Glomerular visceral epithelial cell (primary cell): ENCODE results near the gene RPS21.
"Not testable (repeated sequence)": the region's sequence is repeated elsewhere in the genome, so short reads cannot be mapped to it uniquely, and the experiment has no call there.

Experiments used
- DNase-seq: peaks from one replicate; pipeline ENCODE4 v3.0.0-alpha.2; 2016; ENCODE audit errors: extremely low spot score

Gene RPS21

GRCh38 chr20:62365814-62366369, 21.0 kb upstream of the RPS21 start:
- DNase-seq: no peak

DNA sequence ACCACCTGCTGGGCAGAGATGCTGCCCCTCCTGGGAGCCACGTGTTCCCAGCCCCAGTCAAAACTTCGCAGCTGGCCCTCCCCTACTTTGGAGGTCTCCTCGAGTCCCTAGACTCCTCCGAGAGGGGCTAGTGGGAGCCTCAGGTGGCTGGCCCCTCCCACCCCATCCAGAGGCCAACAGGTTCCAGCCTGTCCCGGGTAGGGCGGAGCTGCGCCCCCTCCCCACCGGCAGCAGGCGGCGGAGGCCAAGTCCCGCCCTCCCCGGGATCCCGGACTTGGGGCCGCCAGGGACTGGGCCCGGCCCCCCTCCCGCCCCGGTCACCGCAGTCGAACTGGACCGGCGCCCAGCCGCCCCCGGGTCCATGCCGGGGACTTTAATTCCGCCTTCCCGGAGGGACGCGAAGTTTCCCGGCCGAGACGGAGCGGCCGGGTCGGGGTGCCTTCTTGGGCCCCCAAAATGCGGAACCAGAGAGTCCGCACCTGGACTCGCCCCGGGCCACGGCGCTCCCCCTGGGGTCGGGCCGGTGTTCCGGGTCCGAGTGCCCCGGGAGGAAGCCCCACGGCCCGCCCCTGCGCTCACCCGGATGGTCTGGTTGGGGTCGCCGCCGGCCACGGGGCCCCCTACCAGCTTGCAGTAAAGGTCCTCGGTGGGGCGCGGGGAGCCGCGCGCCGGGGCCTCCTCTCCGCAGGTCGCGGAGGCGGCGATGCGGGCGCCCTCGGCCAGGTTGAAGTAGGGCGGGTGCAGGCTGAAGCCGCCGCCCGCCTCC, 20.4 kb upstream of the RPS21 start:
- no peak for DNase-seq

GRCh38 chr20:62367136-62367632, 19.7 kb upstream of the RPS21 start, which contains the start of gene LAMA5:
Gene LAMA5 (minus strand): TSS chr20:62367312. CDS start chr20:62367245, 67 bp downstream.
- DNase-seq: peak; percentile 62

DNA sequence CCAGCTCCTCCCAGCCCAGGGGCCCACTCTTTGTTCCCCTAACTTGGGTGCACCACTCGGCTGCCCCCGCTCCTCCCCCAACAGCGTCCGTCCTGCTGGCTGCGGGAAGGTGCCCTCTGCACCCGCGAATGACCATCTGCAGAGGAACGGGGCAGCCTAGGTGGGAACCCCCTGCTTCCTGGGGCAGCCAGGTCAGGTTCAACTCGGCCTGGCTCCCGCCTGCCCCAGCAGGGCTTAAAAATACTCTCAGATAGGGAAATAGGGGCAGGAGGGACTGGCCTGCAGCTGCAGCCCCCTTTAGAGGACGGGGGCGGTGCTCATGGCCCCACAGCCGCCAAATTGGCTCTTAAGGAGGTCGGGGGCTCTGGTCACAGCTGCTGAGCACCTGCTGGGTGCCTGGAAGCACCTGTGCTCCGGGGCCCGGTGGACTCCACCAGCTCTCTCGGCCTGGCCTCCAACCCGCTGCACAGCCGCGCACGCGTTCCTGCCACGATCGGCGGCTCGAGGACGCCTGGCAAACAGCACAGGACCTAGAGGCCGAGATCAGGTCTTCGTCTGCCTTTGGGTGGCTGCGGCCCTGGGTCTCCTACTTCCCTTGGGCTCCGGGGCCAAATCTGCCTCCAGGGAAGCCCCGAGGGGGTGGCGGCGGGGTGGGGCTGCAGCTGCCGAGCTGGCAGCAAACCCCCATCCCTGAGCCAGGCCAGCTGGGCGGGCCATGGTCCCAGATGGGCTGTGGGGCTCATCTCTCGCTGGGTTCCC, 19.1 kb upstream of the RPS21 start:
- DNase-seq: no peak

DNA sequence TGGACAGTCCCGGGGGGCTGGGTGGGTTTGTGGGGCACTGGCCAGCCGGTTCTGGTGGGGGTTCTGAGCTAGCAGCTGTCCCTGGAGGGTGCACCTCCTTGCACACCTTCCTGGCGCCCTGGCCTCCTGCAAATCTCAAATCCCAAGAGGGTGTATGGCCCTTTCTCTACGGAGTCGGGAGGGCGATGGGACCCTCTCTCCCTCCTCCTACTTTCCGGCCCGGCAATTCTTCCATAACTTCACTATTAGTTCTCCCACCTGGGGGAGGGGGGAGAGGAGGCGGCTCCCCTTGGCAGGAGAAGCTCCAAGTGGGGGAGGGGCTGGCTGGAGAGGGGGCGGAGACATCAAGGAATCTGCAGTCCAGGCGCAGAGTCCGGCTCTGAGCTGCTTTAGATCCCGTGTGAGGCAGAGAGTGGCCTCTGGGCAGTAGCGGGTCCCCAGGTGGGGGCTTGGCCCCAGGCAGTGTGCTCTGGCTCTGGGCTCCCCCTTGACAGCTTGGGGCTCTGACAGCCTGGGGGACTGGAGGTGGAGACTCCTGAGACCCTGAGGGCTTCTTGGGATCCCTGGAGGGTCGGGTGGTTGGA, 18.4 kb upstream of the RPS21 start:
- DNase-seq: no peak

GRCh38 chr20:62368976-62369814, 17.7 kb upstream of the RPS21 start:
- DNase-seq: peak; percentile 89

DNA sequence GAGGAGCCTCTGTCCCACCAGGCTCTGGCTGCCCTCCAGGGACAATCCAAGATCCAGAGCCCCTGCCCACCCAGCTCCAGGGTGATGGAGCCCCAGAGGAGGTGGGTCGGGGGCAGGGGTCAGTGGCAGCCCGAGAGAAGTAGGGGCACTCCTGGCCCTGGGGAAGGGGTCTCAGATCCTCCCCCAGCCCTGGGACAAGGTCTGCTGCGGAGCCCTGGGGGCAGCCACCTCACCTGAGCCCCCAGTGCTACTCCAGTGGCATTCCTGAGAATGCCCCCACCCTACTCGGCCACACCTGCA, 17.1 kb upstream of the RPS21 start:
- DNase-seq: no peak

- peak; percentile 97 for DNase-seq
These were observed 16.6 kb upstream of the RPS21 start for GRCh38 chr20:62370115-62370806.

DNA sequence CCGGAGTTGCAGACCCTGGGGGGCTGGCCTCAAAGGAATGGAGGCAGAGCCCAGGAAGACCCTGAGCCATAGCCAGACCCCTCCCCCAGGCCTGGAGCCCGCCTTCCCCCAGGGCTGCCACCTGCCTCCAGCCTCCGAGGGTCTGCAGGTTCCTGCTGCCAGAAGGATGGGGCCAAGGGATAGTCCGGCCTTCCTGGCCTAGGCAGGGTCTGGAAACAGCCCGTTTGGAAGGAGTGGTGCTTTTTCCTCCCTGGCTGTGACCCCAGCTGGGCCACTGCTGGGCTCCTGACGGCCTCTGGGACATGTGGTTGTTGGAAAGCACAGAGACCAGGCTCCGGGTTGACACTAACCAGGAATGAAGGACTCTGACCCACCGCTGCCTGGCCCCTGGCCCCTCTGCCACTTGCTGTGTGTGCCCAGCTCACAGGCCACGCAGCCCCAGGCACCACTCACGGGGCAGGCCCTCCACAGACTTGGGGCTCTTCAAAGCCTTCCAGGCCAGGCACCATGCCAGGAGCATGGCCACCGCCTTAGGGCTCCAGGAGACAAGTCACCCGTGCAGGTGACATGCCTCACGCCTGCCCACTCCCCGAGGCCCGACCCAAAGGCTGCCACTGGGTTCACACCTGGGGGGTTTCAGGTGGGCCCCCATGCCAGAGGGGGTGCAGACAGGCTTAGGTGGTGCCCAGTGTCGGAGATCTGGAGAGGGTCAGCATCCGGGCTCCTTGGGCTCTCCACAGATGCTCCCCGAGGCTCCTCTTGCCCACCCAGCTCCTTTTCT, 15.9 kb upstream of the RPS21 start:
- DNase-seq: no peak

- no peak for DNase-seq
These were observed 15.3 kb upstream of the RPS21 start for GRCh38 chr20:62371588-62372041.

DNA sequence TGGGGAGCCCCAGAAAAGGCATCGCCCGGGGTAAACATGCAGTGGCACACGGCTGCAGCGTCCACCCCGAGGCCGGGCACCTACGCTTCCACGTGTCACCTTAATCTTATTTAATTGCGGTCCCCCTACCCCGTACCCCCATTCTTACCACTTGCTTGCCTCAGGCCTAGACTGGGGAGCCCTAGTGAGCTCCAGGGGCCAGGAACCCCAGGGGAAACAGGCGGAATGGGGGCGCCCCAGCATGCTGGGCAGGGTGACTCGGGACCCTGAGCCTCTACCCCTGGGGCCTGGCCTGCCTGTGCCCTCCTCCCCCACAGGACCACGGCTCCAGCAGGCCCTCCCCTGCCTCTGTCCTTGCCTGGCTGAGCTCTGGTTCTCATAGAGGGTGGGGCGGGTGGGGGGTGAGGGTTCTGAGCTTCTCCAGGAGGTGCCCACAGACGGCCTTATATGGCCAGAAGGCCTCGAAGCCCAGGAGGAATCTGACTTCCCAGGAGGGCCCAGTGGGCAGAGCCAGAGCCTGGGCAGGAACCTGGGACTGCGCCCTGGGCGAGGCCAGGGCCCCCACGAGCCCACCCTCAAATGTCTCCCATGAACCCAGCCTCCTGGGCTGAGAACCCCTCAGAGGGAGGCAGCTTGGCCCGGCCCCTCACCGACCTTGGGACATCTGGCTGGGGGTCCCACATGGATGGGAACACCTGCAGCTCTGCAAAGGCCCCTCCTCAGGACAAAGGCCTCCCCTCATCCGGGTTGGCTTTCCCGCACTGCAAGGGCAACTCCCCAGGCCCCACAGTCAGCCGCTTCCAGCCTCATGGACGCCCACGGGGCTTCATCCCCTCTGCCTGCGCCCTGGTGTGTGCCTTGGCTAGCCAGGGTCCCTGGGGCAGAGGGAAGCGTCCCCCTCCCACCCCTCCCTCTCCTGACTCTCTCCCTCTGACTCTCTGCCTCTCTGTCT, 14.6 kb upstream of the RPS21 start:
- no peak for DNase-seq

DNA sequence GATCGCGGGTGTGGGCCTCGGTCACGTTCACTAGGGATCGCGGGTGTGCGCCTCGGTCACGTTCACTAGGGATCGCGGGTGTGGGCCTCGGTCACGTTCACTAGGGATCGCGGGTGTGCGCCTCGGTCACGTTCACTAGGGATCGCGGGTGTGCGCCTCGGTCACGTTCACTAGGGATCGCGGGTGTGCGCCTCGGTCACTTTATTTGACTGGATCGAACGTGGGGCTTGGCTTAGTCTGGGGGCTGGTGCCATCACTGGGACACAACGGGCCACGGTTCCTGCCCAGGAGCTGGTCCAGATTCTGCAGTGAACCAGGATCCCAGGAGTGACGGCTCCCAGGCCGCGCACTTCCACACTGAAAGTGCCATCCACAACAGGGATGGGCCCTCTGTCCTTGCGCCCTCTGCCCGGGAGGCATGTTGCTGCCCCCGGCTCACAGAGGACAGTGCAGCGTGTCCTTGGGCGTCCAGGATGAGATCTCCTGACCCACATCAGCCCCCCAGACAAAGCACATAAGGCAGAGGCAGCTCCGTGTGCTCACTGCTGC, 13.2 kb upstream of the RPS21 start:
- not testable (repeated sequence) for DNase-seq

GRCh38 chr20:62374331-62375152, 12.4 kb upstream of the RPS21 start:
- no peak for DNase-seq

- DNase-seq: peak; percentile 83
These were observed 10.5 kb upstream of the RPS21 start for GRCh38 chr20:62376112-62377063.

GRCh38 chr20:62377064-62377461, 9.8 kb upstream of the RPS21 start:
- no peak for DNase-seq

- DNase-seq: no peak
These were observed 9.2 kb upstream of the RPS21 start for GRCh38 chr20:62377615-62378178.
